22Rv1 (cell line): ENCODE measurements around the gene SELENOF.

Experiments
- H3K27ac ChIP-seq: fragments of 450-650 bp; 2 replicates; pipeline ENCODE4 v1.5.1; 2017
- CTCF ChIP-seq: fragments of 450-650 bp; IDR thresholded peaks from 2 replicates; pipeline ENCODE4 v1.5.1; 2017; ENCODE audit warnings: mild to moderate bottlenecking
- ZFX ChIP-seq: fragments of 450-650 bp; IDR thresholded peaks from 2 replicates; pipeline ENCODE4 v1.6.1; 2017; ENCODE audit warnings: antibody characterized with exemption, borderline replicate concordance

The SELENOF gene

GRCh38 chr1:86950712-86951419 lies 36.9 kb upstream of the SELENOF start:
- H3K27ac ChIP-seq = no peak overlapping the region
- TF ChIP-seq ZFX = no peak
- no peak for TF ChIP-seq CTCF

GRCh38 chr1:86948212-86948611 lies 34.3 kb upstream of the SELENOF start:
- TF ChIP-seq CTCF (no peak), ZFX (no peak)
- no peak overlapping the region for H3K27ac ChIP-seq

DNA sequence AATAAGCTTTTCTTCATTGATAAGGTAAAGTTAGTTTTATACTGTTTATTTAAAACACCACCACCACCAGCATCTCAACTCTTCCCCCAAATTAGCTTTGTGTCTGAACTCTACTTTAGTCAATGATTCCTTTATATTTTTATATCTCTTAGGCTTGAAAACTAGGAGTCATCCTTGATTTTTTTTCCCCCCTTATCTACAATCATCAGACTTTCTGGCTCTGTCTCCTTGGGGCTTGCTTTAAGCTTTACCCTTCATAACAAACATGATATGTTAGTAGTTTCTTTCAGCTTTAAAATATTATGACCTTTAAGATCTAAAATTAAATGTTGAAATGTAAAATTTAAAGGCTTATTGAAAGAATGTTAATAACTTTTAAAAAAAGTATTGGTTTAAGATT lies 28.8 kb upstream of the SELENOF start:
- H3K27ac ChIP-seq = no peak overlapping the region
- TF ChIP-seq CTCF = no peak
- no peak for TF ChIP-seq ZFX

DNA sequence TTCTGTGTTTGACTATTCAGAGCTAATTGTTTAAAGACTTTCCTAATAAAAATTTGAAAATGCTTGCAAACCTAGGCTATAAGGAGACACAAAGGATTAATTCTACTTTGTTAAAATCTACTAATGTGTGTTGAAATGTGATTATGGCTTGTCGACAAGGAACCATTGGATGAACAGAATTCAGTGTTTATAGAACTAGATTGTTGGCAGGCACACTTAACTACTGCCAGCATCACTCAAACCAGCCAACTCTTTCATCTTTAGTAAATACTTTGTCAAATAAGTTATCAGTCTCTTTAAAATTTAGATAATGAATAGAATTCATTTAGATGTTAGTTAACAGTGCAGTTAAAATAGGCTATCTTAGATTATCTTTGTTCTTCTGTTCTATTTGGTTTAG lies 28.1 kb upstream of the SELENOF start:
- H3K27ac ChIP-seq = no peak overlapping the region
- TF ChIP-seq ZFX (no peak), CTCF (no peak)

GRCh38 chr1:86940599-86940998 lies 26.7 kb upstream of the SELENOF start:
- H3K27ac ChIP-seq = no peak overlapping the region
- TF ChIP-seq CTCF (no peak), ZFX (no peak)

- H3K27ac ChIP-seq = no peak overlapping the region
- TF ChIP-seq ZFX = no peak
- no peak for TF ChIP-seq CTCF
These were observed 25.5 kb upstream of the SELENOF start for GRCh38 chr1:86939406-86939805.

DNA sequence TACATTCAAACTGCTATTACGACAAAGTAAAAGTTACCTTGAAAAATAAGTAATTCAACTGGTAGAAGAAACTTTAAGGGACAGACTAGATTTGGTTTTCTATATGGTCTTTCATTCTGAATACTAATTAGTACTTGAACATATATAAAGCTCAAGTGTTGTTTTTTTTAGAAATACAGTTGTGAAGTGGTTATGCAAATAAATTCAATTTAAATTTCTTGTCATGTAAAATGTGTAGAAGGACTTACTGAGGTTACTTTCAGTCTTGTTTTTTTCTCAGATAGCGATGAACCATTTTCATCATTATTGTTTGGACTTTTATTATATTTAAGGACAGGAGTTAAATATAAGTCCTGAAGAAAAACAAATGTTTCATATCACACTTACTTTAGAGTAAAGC lies 24.9 kb upstream of the SELENOF start:
- no peak for TF ChIP-seq ZFX
- TF ChIP-seq CTCF = no peak
- no peak overlapping the region for H3K27ac ChIP-seq
